GM12878 (cell line): ENCODE data around the gene NFIX. TPM values are rescaled to one million over a fixed set of nuclear protein-coding genes. Genes with fewer than 3 reads are reported as not detected.
A peak's percentile ranks its signal among the peaks of the same experiment; 100 is the strongest.

Experiments used
- BMI1 ChIP-seq: fragments of 450-650 bp; IDR thresholded peaks from 2 replicates; pipeline ENCODE4 v1.6.1; 2016; ENCODE audit warnings: mild to moderate bottlenecking, moderate library complexity, borderline replicate concordance
- CBFB ChIP-seq: IDR thresholded peaks from 2 replicates; pipeline ENCODE4 v1.6.1; 2016; ENCODE audit warnings: antibody characterized with exemption, low read depth
- CBX5 ChIP-seq: sonication (generic); IDR thresholded peaks from 2 replicates; pipeline ENCODE4 v1.6.1; 2016; ENCODE audit warnings: low read depth, moderate library complexity, mild to moderate bottlenecking, inconsistent platforms
- CREB1 ChIP-seq: IDR thresholded peaks from 2 replicates; pipeline ENCODE4 v1.6.1; 2012; ENCODE audit warnings: low read depth, mild to moderate bottlenecking, inconsistent platforms
- HDGF ChIP-seq: fragments of 450-650 bp; IDR thresholded peaks from 2 replicates; pipeline ENCODE4 v1.6.1; 2016; ENCODE audit warnings: antibody characterized with exemption
- IKZF2 ChIP-seq, 2 experiments: fragments of 450-650 bp; IDR thresholded peaks; 2 replicates each; pipeline ENCODE4 v1.6.1; 2017; ENCODE audit warnings: mild to moderate bottlenecking in 2 of 2, moderate library complexity in 2 of 2
- MTA2 ChIP-seq: fragments of 450-650 bp; IDR thresholded peaks from 2 replicates; pipeline ENCODE4 v1.6.1; 2016; ENCODE audit warnings: low read depth, mild to moderate bottlenecking, moderate library complexity
- MYB ChIP-seq: fragments of 150-350 bp; IDR thresholded peaks from 2 replicates; pipeline ENCODE4 v1.6.1; 2014; ENCODE audit warnings: mild to moderate bottlenecking, low read depth, low read length, borderline replicate concordance
- PAX8 ChIP-seq: fragments of 450-650 bp; IDR thresholded peaks from 2 replicates; pipeline ENCODE4 v1.6.1; 2017; ENCODE audit warnings: mild to moderate bottlenecking, moderate library complexity
- RFX5 ChIP-seq: IDR thresholded peaks from 2 replicates; pipeline ENCODE4 v1.6.1; 2011; ENCODE audit warnings: low read depth, low read length, improper control_type of control experiment
- SUPT20H ChIP-seq: IDR thresholded peaks from 2 replicates; pipeline ENCODE4 v1.6.1; 2011; ENCODE audit warnings: low read depth, mild to moderate bottlenecking, low read length, moderate library complexity, borderline replicate concordance; ENCODE audit not compliant: control insufficient read depth
- TBL1XR1 ChIP-seq: IDR thresholded peaks from 2 replicates; pipeline ENCODE4 v1.6.1; 2012; ENCODE audit warnings: low read depth, low read length, improper control_type of control experiment
- polyA plus RNA-seq, 11 experiments: library from polyadenylated mRNA; depleted of rRNA in 4 of 11; unstranded in 6 of 11; stranded (reverse) in 5 of 11; fragments of >200 nt; fragmentation: Nextera tagmentation in 4 of 11; fragmentation: Illumina TruSeq in 1 of 11; extraction: Ambion mirVana in 4 of 11; extraction: Trizol in 1 of 11; gene quantifications; 1 replicate in 1 of 11; 2 replicates in 10 of 11; pipeline versions ENCODE4 v1.2.1 to v1.2.3, GENCODE V29; 2011 to 2016; ENCODE audit warnings: inconsistent platforms in 2 of 11, missing spikeins in 2 of 11, low read depth in 1 of 11
- total RNA-seq, 4 experiments: library from RNA; depleted of rRNA in 3 of 4; stranded (reverse); fragments of >200 nt in 3 of 4; fragmentation: Illumina TruSeq in 1 of 4; extraction: Trizol in 1 of 4; gene quantifications; 2 replicates each; pipeline versions ENCODE4 v1.2.1 to v1.2.3, GENCODE V29; 2013 to 2021
- TF ChIP-seq, protein P1 (sequence below): fragments of 450-650 bp; IDR thresholded peaks from 2 replicates; pipeline ENCODE4 v1.6.1; 2017; ENCODE audit warnings: mild to moderate bottlenecking
- TF ChIP-seq, protein P2 (sequence below): fragments of 450-650 bp; IDR thresholded peaks from 2 replicates; pipeline ENCODE4 v1.6.1; 2017; ENCODE audit warnings: mild to moderate bottlenecking, moderate library complexity
- TF ChIP-seq, protein P3 (sequence below): fragments of 450-650 bp; IDR thresholded peaks from 2 replicates; pipeline ENCODE4 v1.6.1; 2018; ENCODE audit warnings: borderline replicate concordance, mild to moderate bottlenecking; ENCODE audit not compliant: partially characterized antibody
- TF ChIP-seq, protein P4 (sequence below): fragments of 450-650 bp; conservative IDR thresholded peaks from 2 replicates; pipeline ENCODE4 v1.6.1; 2017; ENCODE audit warnings: mild to moderate bottlenecking, moderate library complexity
- TF ChIP-seq, protein P5 (sequence below): fragments of 450-650 bp; IDR thresholded peaks from 2 replicates; pipeline ENCODE4 v1.6.1; 2017; ENCODE audit warnings: low read depth, mild to moderate bottlenecking, moderate library complexity

NFIX gene
- total and polyA plus RNA-seq, 10 of the 15 experiments (the other 5 are each of a cell fraction or from before 2014, with no cell fraction given): 0.02 to 2.2 (median 0.28) TPM

DNA sequence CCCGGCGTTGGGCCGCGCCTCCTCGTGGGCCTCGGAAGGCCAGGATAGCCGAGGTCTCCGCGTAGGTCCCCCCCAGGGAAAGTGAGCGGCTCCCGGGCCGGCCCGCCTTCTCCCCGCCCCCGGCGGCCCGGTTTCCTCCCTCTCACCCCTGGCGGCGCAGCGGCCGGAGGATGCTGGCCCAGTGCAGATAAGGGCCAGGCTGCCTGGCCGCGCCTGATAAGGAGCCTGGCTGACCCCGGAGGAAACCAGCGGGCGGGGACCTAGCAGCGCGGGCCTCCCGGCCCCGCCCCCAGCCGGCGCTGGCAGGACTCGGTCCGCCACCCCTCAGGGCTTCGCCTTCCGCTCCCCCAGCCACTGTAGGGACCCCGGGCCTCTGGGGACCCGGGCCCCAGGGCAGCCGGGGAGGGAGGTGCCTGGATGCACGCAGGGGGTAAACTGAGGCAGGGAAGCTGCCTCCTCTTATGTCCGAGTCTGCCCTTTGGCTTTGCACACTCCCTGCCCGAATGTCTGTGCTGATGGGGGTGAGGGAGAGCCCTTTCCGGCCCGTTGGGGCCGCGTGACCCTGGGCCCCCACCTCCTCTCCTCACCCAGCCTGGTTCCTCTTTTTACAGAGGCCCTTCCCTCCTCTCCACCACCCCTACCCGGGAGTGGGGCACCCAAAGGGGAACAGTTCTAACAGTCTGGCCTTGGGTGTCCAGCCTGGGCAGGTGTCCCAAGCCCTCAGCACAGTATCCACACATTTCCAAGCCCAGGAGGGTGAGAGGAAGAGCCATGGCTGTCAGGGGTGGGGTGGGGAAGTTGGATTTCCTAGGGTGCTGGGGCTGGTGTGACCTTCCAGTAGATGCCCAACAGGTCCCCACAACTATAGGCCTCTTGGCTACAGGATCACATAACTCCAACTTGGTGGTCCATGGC, 107.6 kb downstream of the NFIX start, which contains the start of gene LYL1 (continued):
- TF ChIP-seq MYB (no peak), IKZF2 (IDR thresholded peaks at IDR 0.05) (peak; percentile 71 to 76; a peak in 3 of 4 replicates), CBX5 (no peak), CBFB (no peak), MTA2 (peak; percentile 62), HDGF (peak; percentile 77; the same call in 1 of the 2 replicates), CREB1 (no peak), BMI1 (no peak), PAX8 (no peak), RFX5 (no peak), SUPT20H (no peak), TBL1XR1 (peak; percentile 49; the same call in 1 of the 2 replicates)
- TF ChIP-seq, protein P1, sequence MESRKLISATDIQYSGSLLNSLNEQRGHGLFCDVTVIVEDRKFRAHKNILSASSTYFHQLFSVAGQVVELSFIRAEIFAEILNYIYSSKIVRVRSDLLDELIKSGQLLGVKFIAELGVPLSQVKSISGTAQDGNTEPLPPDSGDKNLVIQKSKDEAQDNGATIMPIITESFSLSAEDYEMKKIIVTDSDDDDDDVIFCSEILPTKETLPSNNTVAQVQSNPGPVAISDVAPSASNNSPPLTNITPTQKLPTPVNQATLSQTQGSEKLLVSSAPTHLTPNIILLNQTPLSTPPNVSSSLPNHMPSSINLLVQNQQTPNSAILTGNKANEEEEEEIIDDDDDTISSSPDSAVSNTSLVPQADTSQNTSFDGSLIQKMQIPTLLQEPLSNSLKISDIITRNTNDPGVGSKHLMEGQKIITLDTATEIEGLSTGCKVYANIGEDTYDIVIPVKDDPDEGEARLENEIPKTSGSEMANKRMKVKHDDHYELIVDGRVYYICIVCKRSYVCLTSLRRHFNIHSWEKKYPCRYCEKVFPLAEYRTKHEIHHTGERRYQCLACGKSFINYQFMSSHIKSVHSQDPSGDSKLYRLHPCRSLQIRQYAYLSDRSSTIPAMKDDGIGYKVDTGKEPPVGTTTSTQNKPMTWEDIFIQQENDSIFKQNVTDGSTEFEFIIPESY: no peak
- TF ChIP-seq, protein P2, sequence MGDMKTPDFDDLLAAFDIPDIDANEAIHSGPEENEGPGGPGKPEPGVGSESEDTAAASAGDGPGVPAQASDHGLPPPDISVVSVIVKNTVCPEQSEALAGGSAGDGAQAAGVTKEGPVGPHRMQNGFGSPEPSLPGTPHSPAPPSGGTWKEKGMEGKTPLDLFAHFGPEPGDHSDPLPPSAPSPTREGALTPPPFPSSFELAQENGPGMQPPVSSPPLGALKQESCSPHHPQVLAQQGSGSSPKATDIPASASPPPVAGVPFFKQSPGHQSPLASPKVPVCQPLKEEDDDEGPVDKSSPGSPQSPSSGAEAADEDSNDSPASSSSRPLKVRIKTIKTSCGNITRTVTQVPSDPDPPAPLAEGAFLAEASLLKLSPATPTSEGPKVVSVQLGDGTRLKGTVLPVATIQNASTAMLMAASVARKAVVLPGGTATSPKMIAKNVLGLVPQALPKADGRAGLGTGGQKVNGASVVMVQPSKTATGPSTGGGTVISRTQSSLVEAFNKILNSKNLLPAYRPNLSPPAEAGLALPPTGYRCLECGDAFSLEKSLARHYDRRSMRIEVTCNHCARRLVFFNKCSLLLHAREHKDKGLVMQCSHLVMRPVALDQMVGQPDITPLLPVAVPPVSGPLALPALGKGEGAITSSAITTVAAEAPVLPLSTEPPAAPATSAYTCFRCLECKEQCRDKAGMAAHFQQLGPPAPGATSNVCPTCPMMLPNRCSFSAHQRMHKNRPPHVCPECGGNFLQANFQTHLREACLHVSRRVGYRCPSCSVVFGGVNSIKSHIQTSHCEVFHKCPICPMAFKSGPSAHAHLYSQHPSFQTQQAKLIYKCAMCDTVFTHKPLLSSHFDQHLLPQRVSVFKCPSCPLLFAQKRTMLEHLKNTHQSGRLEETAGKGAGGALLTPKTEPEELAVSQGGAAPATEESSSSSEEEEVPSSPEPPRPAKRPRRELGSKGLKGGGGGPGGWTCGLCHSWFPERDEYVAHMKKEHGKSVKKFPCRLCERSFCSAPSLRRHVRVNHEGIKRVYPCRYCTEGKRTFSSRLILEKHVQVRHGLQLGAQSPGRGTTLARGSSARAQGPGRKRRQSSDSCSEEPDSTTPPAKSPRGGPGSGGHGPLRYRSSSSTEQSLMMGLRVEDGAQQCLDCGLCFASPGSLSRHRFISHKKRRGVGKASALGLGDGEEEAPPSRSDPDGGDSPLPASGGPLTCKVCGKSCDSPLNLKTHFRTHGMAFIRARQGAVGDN: peak; percentile 77
- TF ChIP-seq, protein P3, sequence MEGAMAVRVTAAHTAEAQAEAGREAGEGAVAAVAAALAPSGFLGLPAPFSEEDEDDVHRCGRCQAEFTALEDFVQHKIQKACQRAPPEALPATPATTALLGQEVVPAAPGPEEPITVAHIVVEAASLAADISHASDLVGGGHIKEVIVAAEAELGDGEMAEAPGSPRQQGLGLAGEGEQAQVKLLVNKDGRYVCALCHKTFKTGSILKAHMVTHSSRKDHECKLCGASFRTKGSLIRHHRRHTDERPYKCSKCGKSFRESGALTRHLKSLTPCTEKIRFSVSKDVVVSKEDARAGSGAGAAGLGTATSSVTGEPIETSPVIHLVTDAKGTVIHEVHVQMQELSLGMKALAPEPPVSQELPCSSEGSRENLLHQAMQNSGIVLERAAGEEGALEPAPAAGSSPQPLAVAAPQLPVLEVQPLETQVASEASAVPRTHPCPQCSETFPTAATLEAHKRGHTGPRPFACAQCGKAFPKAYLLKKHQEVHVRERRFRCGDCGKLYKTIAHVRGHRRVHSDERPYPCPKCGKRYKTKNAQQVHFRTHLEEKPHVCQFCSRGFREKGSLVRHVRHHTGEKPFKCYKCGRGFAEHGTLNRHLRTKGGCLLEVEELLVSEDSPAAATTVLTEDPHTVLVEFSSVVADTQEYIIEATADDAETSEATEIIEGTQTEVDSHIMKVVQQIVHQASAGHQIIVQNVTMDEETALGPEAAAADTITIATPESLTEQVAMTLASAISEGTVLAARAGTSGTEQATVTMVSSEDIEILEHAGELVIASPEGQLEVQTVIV: no peak
- TF ChIP-seq, protein P4, sequence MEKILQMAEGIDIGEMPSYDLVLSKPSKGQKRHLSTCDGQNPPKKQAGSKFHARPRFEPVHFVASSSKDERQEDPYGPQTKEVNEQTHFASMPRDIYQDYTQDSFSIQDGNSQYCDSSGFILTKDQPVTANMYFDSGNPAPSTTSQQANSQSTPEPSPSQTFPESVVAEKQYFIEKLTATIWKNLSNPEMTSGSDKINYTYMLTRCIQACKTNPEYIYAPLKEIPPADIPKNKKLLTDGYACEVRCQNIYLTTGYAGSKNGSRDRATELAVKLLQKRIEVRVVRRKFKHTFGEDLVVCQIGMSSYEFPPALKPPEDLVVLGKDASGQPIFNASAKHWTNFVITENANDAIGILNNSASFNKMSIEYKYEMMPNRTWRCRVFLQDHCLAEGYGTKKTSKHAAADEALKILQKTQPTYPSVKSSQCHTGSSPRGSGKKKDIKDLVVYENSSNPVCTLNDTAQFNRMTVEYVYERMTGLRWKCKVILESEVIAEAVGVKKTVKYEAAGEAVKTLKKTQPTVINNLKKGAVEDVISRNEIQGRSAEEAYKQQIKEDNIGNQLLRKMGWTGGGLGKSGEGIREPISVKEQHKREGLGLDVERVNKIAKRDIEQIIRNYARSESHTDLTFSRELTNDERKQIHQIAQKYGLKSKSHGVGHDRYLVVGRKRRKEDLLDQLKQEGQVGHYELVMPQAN: peak; percentile 69
- TF ChIP-seq, protein P5, sequence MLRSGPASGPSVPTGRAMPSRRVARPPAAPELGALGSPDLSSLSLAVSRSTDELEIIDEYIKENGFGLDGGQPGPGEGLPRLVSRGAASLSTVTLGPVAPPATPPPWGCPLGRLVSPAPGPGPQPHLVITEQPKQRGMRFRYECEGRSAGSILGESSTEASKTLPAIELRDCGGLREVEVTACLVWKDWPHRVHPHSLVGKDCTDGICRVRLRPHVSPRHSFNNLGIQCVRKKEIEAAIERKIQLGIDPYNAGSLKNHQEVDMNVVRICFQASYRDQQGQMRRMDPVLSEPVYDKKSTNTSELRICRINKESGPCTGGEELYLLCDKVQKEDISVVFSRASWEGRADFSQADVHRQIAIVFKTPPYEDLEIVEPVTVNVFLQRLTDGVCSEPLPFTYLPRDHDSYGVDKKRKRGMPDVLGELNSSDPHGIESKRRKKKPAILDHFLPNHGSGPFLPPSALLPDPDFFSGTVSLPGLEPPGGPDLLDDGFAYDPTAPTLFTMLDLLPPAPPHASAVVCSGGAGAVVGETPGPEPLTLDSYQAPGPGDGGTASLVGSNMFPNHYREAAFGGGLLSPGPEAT: peak; percentile 68
